Right lobe of liver (tissue), 4 donors: ENCODE data around the gene CCT8.

Source experiments
- CTCF ChIP-seq, 4 donors: fragments of 200-600 bp in 3 of 4; fragments of 450-650 bp in 1 of 4; IDR thresholded peaks; one replicate each; pipeline versions ENCODE4 v1.5.1 to v1.8.0; 2016 to 2022; ENCODE audit warnings: antibody characterized with exemption in 4 of 4, mild to moderate bottlenecking in 2 of 4
- POLR2A ChIP-seq: fragments of 450-650 bp; IDR thresholded peaks from one replicate; pipeline ENCODE4 v1.6.1; 2017; ENCODE audit warnings: antibody characterized with exemption, mild to moderate bottlenecking
- donor health status: DM: no; HTN: no; CAD: no.
- donor health status: DM: no; HTN: no; CAD: no.
- donor health status: DM: no; HTN: yes; CAD: no.

GRCh38 chr21:29084372-29084771 lies 10.9 kb upstream of the CCT8 start:
- TF ChIP-seq CTCF (IDR thresholded peaks at IDR 0.05) (no peak), POLR2A (no peak)
